Measurements from ENCODE around the gene FAM118A.
A peak's percentile ranks its signal among the peaks of the same experiment; 100 is the strongest.

Gene FAM118A

DNA sequence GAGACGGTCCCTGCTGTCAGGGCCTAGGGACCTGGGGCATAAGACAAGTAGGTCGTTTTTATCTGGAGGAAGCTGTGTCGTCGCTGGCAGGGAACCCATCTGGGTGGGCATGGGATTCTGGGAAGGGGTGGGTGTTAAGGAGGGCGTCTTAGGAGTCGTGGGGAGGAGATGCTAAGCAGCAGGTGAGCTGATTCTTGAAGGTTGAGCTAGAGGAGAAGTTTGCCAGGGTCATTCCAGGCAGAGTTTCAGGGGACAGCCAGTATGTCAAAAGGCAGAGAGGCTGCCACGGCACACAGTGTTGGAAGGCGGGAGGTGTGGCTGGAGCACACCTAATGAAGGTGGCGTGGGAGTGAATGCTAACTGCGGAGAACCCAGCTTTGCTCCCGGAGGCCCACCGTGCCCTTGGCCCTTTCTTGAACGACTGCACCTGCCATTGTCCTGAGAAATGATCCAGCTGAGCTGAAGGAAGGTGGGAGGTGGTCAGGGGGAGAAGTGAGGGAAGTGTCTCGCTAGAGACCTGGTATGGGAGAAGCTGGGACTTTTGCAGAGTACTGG is 1.3 kb downstream of the FAM118A start:
- H3K4me1 ChIP-seq (ENCODE audit: insufficient read depth, low read length, poor library complexity, severe bottlenecking), result peaks cover 36% of the 10 kb centered on the region
- H3K36me3 ChIP-seq (ENCODE audit: insufficient read depth, low read length), result no peaks in the 10 kb centered on the region
- H3F3A ChIP-seq (ENCODE audit: low read depth), result no peaks in the 10 kb centered on the region
- TF ChIP-seq EZH2phosphoT487 (IDR thresholded peaks at IDR 0.05; ENCODE audit: borderline replicate concordance), result no peak
- TF ChIP-seq CTCF (conservative IDR thresholded peaks at IDR 0.05; ENCODE audit: low read length), result no peak
- H3K79me2 ChIP-seq (ENCODE audit: insufficient read depth, low read length), result peaks cover 43% of the 10 kb centered on the region
- no peaks in the 10 kb centered on the region for H3K9me2 ChIP-seq (replicated peaks; ENCODE audit: low read depth, low read length)
- peak overlapping the region; percentile 95 for H3K4me2 ChIP-seq (ENCODE audit: low read depth, low read length, poor library complexity, severe bottlenecking)
- no peaks in the 10 kb centered on the region for H3K9me3 ChIP-seq (ENCODE audit: insufficient read depth, low read depth, low read length)
- H3K9ac ChIP-seq (ENCODE audit: low read depth, low read length, poor library complexity, severe bottlenecking), result peak overlapping the region; percentile 95
- H3K4me3 ChIP-seq (ENCODE audit: low read length, poor library complexity, severe bottlenecking), result peak overlapping the region; percentile 93
- H4K20me1 ChIP-seq (ENCODE audit: insufficient read depth, low read length, poor library complexity, severe bottlenecking), result peaks cover 12% of the 10 kb centered on the region
- no peaks in the 10 kb centered on the region for H3K27me3 ChIP-seq (ENCODE audit: insufficient read depth, low read length, poor library complexity, severe bottlenecking)
- no peak overlapping the region for H2AFZ ChIP-seq (ENCODE audit: low read length)

GRCh38 chr22:45312415-45312814 is 2.7 kb downstream of the FAM118A start:
- Histone ChIP-seq H3K79me2 (ENCODE audit: insufficient read depth, low read length) (peaks cover 55% of the 10 kb centered on the region), H3K9ac (ENCODE audit: low read depth, low read length, poor library complexity, severe bottlenecking) (no peak overlapping the region), H2AFZ (ENCODE audit: low read length) (no peak overlapping the region), H3K36me3 (ENCODE audit: insufficient read depth, low read length) (no peaks in the 10 kb centered on the region), H3K27me3 (ENCODE audit: insufficient read depth, low read length, poor library complexity, severe bottlenecking) (no peaks in the 10 kb centered on the region), H3K9me2 (replicated peaks; ENCODE audit: low read depth, low read length) (no peaks in the 10 kb centered on the region), H3K4me1 (ENCODE audit: insufficient read depth, low read length, poor library complexity, severe bottlenecking) (peaks cover 39% of the 10 kb centered on the region), H3F3A (ENCODE audit: low read depth) (no peaks in the 10 kb centered on the region), H3K4me2 (ENCODE audit: low read depth, low read length, poor library complexity, severe bottlenecking) (no peak overlapping the region), H3K4me3 (ENCODE audit: low read length, poor library complexity, severe bottlenecking) (no peak overlapping the region), H3K9me3 (ENCODE audit: insufficient read depth, low read depth, low read length) (no peaks in the 10 kb centered on the region), H4K20me1 (ENCODE audit: insufficient read depth, low read length, poor library complexity, severe bottlenecking) (peaks cover 19% of the 10 kb centered on the region)
- TF ChIP-seq EZH2phosphoT487 (IDR thresholded peaks at IDR 0.05; ENCODE audit: borderline replicate concordance) (no peak), CTCF (conservative IDR thresholded peaks at IDR 0.05; ENCODE audit: low read length) (no peak)

DNA sequence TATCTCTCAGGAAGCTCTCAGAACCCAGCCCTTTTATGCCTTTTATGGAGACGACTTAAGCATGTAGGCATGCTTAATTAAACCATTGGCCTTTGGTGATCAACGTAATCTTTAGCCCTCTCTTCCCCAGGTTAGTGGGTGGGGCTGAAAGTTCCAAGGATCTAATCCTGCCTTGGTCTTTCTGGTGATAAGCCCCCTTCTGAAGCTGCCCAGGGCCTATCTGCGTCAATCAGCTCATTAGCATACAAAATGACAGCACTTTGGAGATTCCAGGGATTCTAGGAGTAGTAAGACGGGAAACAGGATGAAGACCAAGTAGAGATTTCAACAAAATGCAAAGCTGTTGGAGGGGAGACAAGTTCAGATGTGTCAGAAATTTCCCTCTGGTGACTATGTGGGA is 3.1 kb downstream of the FAM118A start:
- Histone ChIP-seq H3K9me3 (ENCODE audit: insufficient read depth, low read depth, low read length) (no peaks in the 10 kb centered on the region), H4K20me1 (ENCODE audit: insufficient read depth, low read length, poor library complexity, severe bottlenecking) (peaks cover 24% of the 10 kb centered on the region), H3K9ac (ENCODE audit: low read depth, low read length, poor library complexity, severe bottlenecking) (no peak overlapping the region), H3K4me2 (ENCODE audit: low read depth, low read length, poor library complexity, severe bottlenecking) (no peak overlapping the region), H3K27me3 (ENCODE audit: insufficient read depth, low read length, poor library complexity, severe bottlenecking) (no peaks in the 10 kb centered on the region), H3K79me2 (ENCODE audit: insufficient read depth, low read length) (peaks cover 59% of the 10 kb centered on the region), H3K4me1 (ENCODE audit: insufficient read depth, low read length, poor library complexity, severe bottlenecking) (peaks cover 42% of the 10 kb centered on the region), H3K36me3 (ENCODE audit: insufficient read depth, low read length) (no peaks in the 10 kb centered on the region), H2AFZ (ENCODE audit: low read length) (no peak overlapping the region), H3K4me3 (ENCODE audit: low read length, poor library complexity, severe bottlenecking) (no peak overlapping the region), H3K9me2 (replicated peaks; ENCODE audit: low read depth, low read length) (no peaks in the 10 kb centered on the region), H3F3A (ENCODE audit: low read depth) (no peaks in the 10 kb centered on the region)
- no peak for TF ChIP-seq EZH2phosphoT487 (IDR thresholded peaks at IDR 0.05; ENCODE audit: borderline replicate concordance)
- no peak for TF ChIP-seq CTCF (conservative IDR thresholded peaks at IDR 0.05; ENCODE audit: low read length)
